Stimulated activated CD4-positive, alpha-beta T cell treated with anti-CD3 and anti-CD28 coated beads, Interleukin-15, amount 100 ng/mL, for 48 hours (primary cell): ENCODE data around the gene RHCG.
"Not testable (repeated sequence)": the region's sequence is repeated elsewhere in the genome, so short reads cannot be mapped to it uniquely, and the experiment has no call there.

Experiments
- DNase-seq, 2 donors: peaks; one replicate each; pipeline ENCODE4 v3.0.0-alpha.2; 2020; ENCODE audit warnings: low read depth in 2 of 2

RHCG gene

DNA sequence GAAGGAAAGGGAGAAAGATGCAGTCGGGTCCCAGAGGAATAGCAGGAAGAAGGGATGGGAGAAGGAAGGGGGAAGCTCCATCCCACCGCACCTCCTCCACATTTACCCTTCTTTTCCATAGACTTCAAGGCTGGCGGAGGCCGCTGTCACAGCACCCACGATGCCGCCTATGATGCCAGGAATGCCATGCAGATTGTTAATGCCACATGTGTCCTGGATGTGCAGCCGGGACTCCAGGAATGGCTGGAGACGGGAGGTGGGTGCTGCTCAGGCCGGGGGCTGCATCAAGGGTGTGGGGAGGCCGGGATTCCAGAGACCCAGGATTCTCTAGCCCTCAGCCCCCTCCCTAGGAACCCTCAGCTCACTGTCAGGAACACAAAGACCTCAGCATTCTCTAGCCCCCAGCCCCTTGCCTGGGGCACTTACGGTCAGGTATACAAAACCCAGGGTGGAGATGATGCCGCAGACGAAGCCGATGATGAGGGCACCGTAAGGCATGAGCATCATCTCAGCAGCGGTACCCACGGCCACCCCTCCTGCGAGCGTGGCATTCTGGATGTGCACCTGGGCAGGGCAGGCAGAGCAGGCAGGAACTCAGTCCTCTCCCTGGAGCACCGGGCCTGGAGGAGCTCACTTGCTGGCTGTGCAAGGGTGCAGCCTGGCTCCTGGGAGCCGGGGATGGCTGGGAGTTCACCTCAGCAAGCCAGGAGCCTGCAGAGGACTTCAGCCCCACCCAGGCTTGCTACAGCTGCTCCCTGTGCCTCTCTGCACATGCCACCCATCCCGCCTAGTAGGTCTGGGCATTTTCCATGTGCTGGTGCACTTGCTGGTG, 18.8 kb downstream of the RHCG start:
- DNase-seq, result no peak

DNA sequence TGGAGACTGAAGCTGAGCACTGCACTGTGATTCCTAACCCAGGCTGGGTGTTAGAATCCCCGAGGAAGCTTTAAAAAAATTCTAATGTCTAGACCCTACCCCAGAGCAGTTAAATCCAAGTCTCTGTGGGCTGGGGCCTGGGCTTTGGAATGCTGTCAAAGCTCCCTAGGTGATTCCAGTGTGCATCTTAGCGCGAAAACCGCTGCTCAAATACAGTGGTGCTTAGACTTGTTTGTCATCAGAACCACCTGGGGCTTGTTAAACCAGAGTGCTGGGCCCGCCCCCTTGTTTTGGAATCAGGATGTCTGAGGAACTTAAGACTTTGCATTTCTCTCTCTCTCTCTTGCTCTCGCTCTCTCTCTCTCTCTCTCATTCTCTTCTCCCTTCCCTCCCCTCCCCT, 20.7 kb downstream of the RHCG start:
- DNase-seq, result no peak

DNA sequence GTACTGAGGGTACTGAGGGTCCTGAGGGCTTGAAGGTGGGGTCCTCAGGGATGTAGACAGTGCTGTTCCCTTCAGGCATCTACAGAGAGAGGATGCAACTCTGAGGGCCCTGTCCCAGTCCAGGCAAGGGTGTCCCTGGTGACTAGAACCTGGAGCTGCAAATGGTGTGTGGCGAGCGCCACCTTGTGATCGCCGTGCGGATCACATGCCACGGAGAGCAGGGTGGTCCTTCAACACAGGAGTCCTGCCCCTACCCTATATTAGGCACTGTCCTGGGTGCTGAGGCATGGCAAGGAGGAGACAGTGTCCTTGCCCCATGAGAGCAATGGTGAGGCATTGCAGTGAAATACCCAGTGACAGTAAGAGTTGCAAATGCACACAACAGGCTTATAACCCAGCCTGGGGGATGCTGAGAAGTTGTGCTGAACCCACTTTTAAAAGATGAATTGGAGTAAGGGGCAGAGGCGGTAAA, 23.6 kb downstream of the RHCG start:
- DNase-seq, result peak; percentile 23 to 28

DNA sequence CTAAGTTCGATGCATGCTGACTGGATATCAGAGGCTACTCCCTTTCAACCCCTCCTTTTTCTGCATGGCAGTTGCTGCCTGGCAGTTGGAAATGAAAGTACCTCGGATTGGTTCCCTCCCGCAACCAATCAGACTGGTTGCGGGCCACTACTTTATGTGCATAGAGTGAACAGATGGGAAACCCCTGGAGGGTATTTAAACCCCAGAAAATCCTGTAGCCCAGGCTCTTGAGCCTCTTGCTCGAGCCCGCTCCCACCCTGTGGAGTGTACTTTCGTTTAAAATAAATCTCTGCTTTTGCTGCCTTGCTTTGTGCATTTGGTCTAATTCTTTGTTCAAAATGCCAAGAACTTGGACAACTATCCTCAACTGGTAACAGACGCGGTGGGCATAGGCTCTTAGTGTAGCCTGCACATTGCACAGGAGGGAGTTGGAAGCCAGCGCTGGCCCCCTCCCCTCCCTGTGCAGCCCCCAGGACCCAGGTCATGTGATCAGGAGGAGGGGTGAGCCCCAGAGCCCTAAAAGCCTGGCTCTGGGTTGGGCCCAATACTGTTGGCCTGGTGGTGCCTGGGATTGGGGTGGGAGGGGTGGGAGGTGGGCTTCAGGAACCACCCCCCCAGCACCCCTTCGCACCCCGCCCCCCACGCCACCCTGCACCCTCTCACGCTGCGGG, 26.8 kb downstream of the RHCG start:
- DNase-seq, result no peak

DNA sequence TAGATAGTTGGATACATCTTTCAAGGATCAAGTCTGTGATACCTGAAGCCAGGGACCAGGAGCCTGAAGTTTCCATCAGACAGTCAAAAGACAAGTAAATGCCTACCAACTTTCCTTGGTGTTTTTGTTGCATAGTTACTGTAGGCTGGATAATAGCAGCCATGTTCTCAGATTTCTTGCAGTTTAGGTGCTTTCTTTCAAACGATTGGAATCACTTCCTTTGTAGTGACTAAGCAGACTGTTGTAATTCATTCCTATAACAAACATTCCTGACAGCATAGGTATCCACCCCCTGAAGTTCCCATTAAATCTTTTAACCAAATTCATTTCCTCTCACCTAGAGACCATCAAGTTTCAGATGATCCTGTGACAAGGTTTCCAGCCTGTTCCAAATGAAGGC, 27.6 kb downstream of the RHCG start:
- not testable (repeated sequence) for DNase-seq

DNA sequence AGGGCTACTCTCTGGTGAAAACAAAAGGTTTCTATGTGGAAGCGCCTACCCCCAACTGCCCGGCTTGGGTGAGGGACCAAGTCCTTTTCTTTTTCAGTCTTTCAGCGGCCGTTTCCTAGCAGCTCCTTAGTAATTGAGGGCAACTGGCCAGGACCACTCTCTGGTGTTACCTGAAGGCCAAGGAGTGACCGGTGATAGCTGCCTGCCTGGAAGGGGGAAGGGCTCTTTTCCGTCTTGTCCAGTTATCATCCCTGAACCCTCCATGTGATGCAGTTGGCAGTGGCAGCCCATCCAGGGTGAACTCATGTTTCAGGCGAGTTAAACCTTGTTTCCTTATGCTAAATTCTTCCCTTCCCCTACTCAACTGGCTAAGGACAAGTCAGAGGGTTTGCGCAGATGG, 33.3 kb downstream of the RHCG start:
- DNase-seq, result no peak

DNA sequence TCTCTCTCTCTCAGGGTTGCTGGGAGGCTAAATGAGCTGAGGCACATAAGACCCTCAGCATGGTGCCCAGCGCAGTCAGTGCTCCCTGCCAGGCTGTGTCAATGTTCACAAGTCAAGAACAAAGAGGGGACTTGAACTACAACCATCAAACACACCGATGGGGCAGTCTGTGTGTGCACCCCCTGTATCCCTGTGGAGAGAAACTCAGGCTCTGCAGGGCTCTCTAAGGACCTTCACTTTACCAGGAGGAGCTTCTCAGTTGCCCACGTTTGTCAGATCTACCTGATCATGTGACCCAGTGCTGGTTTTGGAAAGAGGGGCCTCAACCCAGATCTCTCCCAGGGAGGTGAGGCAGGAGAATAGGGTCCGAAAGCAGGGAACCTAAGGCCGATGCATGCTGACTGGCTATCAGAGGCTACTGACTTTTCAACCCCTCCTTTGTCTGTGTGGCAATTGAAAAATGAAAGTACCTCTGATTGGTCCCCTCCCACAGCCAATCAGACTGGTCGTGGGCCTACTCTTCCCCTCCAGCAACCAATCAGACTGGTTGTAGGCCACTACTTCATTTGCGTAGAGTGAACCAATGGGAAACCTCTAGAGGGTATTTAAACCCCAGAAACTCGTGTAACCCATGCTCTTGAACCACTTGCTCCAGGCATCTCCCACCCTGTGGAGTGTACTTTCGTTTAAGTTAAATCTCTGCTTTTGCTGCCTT, 34.0 kb downstream of the RHCG start:
- no peak for DNase-seq

DNA sequence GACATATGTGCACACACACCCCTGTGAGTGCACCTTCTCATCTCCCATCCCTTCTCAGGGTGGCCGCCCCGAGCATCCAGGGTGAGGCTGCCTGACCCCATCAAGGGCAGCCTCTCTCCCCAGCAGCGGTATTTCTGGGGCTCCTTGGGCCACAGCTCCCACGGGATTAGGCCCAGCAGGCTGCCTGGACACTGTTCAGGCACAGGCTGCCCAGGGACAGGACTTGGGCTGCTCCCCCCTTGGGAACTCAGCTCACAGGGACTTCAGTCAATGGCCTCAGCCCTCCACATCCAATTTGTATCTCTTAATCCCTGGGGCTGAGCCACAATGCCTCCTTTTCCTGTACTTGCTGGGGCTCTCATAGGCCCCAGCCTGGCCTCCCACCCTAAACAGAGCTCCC, 35.0 kb downstream of the RHCG start:
- DNase-seq, result no peak

DNA sequence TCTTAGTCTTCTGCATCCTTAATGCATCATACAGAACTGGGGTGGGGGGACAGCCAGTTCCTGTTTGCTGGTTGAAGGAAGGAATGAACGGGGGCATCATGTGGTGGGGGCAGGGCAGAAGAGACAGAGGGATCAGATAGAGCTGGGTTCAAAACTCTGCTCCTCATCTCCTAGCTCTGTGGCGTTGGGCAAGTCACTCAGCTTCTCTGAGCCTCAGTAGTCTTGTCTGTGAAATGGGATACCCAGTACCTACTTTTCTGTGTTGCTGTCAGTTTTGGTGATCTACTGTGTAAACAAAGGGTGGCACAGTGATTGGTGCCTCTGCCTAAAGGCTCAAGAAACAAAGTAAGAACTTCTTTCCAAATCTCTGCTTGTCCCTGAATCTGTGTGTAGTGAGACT, 36.3 kb downstream of the RHCG start:
- DNase-seq, result no peak

DNA sequence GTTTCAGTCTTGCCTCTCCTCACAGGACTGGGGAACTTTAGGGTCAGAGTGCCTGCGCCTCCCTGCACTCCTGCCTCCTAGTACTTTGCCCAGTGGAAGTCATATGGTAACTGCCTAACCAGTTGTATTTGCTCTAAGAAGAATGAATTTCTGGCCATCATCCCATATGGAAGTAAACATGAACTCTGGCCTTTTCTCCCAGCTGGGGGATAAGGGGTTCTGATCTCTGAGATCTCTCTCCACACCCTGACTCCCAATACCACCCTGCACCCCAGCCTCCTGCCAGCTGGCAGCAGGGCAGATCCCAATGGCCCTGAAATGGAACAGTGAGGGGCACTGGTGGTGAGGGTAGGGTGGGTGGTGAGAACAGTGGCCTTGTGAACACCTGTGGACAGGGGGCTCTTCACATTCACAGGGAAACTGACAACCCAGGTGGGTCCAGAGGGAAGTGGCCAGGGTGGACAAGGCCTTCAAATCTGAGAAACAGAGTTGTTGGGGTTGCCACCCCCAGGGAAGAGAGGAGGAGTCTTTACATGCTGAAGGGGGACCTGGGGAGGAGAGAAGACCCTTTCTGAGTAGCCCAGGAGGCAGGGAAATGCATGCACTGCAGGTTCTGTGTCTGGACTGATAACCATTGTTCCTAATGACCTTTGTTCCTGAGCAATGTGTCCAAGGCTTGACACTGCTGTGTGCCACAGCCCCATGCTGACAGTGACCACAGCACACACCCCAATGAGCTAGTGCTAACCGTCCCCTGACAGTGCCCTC, 36.9 kb downstream of the RHCG start:
- DNase-seq, result no peak

DNA sequence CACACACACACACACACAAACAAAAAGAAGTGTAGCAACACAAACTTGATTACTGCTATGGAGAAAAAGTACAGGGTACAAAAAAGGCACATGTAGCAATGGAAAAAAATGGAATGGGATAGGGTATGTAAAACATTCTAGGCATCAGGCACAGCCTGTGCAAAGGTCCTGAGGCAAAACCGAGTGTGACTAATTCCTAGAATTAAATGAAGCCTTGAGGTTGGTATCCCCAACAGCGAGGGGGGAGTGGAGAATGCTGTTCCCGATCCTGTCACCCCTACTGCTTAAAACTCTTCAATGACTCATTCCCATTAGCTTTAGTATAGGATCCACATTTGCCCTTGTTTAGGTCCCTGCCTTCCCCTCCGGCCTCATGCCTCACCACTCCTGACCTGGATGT, 37.9 kb downstream of the RHCG start:
- no peak for DNase-seq

DNA sequence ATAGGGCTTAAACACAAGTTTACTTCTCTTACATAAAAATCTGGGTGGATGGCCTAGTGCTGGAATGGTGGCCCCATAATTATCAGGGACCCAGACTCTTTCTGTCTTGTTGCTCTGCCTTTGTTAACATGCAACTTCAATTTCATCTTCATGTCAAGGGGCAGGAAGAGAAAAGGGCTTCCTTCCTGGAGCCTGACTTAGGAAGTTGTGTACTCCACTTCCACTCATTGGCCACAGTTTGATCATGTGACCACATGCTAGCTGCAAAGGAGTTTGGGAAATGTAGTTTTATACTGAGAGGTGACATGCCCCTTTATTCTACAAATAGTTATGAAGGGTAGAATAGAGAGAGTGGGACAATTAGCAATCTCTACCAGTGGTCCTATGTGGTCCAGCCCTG, 39.3 kb downstream of the RHCG start:
- DNase-seq, result no peak

DNA sequence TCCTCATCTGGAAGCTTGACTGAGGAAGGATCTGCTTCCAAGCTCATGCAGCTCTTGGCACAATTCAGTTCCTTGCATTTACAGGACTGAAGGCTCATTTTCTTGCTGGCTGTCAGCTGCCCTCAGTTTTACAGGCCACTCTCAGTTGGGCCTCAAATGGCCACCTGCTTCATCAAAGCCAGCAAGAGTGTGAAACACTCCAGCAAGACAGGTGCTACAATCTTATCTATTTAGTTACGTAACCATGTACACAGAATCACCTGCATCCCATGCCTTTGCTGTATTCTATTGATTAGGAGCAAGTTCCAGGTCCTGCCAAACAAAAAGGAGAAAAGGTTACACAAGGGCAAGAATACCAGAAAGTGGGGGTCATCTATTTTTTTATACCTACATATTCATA, 40.8 kb downstream of the RHCG start:
- DNase-seq, result no peak

DNA sequence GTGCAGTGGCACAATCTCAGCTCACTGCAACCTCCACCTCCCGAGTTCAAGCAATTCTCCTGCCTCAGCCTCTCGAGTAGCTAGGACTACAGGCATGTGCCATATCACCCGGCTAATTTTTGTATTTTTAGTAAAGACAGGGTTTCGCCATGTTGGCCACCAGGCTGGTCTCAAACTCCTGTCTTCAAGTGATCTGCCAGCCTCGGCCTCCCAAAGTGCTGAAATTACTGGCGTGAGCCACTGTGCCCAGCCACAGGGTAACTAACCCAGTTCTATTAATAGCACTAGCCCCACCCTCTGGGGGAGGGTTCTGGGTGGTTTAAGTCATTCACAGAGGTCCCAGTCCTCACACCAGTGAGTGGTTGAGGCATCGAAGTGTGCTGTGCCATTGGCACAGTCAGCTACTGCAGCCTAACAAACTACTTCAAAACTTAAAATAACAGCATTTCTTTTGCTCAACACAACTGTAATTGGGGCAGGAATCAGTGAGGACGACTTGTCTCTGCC, 44.0 kb downstream of the RHCG start:
- no peak for DNase-seq

DNA sequence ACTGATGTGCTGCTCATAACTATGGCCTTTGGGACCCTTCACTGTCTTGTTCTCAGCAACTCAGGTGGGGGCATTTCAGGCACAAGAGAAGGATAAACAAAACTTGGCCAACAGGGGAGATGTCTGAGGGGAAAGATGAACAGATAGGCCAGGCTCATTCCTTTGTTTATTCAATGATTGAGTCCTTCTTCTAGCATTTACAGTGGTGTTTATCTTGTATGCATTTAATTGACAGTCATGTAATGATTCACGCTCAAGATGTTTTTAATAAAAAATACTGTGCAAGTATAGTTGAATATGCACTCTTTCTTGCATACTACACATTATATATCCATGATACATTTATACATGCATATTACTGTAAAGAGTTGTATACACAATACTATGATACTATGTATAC, 44.5 kb downstream of the RHCG start:
- DNase-seq, result no peak

DNA sequence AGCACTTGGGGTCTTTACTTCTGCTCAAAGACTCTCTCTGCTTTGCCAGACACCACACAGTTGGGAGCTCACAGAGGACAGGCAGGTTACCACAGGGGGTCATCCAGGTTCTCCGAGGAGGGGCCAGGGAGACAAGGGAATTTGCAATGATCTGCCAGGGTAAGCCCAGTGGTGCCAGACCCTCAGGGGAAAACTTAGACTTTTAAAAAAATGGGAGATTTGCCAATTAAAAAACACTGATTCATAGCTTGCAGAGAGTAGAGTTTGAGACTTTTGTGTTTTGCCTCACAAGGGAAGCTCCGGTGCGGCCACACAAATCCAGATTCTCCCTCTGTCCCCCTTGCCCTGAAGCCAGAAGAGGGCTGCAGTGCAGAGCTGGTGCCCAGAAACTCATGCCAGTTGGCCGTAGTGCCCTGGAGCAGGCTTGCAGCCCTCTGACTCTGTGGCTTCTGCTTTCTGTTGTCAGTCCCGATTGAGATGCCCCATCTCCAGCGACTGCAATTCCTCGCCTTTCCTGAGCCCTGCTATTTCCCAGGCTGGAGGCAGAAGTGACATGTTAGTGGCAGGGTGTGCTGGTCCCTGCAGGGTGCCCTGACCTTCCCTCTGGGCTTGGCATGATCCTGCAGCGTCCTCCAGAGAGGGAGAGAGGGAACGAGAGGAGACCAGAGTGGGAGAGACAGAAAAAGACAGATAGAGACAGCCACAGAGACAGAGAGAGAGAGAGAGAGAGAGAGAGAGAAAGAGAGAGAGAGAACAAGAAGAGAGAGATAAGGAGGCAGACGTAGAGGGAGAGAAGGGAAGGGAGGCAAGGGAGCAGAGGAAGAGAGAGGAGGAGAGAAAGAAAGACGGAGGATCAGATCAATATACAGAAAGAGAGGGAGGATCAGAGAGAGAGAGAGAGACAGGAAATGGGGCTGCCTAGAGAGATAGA, 46.0 kb downstream of the RHCG start:
- DNase-seq, result no peak

DNA sequence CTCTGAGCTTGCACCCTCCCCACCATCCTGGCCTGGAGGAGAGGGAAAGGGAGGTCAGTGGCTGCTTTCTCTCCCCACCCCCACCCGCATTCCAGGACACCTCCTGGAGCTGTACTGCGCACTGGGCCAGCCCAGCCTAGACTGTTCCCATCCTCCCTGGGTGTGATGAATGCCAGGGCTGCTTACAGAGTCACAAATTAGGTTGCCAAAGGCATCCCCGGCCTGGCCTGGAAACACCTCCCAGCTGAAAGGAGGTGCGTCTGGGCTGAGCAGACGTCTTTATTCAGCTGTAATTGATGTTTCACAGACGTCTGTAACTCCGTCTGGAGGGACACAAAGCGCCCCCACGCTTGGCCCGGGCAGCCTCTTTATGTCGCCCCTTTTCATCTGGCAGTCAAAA, 47.6 kb downstream of the RHCG start:
- DNase-seq, result no peak

DNA sequence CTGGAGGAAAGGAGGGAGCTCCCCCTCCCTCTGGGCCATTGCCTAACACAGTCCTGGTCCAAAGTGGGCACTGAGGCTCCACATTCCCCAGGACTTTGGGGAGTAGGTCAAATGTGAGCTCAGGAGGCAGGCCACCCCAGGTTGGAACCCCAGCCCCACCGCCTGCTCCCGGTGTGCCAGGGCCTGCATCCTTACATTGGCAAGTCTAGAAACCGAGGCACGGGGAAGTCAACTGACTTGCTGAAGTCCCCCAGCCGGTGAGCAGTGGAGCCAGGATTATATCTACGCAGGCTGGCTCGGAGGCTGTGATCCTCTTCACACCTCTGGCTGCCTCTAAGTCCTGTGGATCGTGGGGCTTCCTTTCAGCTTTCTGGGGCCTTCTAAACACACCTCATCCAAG, 48.7 kb downstream of the RHCG start:
- DNase-seq, result no peak

DNA sequence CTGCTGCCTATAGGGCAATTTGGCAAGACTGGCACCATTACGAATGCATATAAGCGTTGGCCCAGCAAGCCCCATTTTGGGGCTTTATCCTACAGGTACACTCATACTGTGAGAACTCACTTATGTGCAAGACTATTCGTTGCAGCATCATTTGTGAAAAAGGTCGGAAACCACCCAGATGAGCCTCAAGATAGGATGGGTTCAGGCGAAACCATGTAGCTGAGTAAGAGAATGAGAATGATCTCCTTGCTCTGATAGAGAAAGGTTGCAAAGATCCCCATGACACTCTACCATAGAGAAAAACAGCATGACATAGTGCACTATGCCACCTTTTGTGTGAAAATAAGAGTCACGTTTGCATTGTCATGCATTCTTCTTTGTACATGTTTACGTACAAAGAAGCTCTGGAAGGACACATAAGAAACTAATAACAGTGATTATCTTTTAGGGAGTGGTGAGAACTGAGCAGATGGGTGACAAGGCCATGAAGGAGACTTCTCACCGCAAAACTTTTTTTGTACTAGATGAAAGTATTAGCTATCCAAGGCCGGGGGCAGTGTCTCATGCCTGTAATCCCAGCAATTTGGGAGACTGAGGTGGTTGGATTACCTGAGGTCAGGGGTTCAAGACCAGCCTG, 50.0 kb downstream of the RHCG start:
- no peak for DNase-seq

DNA sequence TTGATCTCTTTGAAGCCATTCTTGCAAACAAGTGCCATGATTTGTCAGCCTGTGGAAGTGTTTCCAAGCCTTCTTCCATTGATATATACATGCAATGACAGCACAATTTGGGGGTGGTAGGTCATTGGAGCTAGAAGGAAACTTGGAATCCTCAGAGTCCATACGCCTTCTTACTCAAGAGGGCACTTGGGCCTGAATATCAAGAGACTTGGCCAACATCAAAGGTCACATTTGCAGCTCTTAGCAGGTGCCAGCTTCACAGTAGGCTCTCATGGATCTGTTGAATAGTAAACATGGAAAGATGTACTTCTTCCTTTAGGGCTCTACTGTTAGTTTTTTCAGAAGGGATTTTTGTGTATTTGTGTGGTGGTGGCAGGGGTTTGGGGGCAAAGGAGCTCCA, 50.9 kb downstream of the RHCG start:
- no peak for DNase-seq
